ENCODE data around the gene KLHL12.

DNA sequence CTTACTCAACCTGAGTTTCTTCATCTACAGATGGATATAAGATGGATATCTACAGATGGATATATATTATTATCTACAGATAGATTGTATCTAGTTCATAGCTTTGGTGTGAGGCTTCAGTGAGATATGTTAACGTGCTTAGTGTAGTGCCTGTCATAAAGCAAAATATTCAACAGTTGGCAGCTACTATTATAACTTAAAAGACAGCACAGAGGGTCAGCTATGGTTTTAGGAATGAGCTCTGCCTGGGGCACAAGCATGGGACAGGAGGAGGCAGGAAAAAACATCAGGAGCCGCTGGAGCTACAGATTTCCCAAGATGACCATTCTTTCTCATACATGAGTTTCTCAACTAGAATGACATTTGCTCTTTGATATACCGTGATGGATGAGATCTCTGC lies 41.3 kb upstream of the KLHL12 start:
- TF ChIP-seq, protein P1, sequence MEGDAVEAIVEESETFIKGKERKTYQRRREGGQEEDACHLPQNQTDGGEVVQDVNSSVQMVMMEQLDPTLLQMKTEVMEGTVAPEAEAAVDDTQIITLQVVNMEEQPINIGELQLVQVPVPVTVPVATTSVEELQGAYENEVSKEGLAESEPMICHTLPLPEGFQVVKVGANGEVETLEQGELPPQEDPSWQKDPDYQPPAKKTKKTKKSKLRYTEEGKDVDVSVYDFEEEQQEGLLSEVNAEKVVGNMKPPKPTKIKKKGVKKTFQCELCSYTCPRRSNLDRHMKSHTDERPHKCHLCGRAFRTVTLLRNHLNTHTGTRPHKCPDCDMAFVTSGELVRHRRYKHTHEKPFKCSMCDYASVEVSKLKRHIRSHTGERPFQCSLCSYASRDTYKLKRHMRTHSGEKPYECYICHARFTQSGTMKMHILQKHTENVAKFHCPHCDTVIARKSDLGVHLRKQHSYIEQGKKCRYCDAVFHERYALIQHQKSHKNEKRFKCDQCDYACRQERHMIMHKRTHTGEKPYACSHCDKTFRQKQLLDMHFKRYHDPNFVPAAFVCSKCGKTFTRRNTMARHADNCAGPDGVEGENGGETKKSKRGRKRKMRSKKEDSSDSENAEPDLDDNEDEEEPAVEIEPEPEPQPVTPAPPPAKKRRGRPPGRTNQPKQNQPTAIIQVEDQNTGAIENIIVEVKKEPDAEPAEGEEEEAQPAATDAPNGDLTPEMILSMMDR (IDR thresholded peaks at IDR 0.05): no peak
- TF ChIP-seq POLR2A (IDR thresholded peaks at IDR 0.05): no peak
